Measurements from ENCODE around the gene DBF4B. TPM values are rescaled to one million over a fixed set of nuclear protein-coding genes. Genes with fewer than 3 reads are reported as not detected.
"Not testable (repeated sequence)": the region's sequence is repeated elsewhere in the genome, so short reads cannot be mapped to it uniquely, and the experiment has no call there.

The DBF4B gene
- total and polyA plus RNA-seq, 2 donors (not counting 1 experiment from before 2014, with no cell fraction given), result 2.2 to 3.3 TPM

GRCh38 chr17:44752953-44753861, 44.7 kb downstream of the DBF4B start:
- Histone ChIP-seq H4K20me1 (ENCODE audit: control insufficient read depth, extremely low read depth, insufficient read depth, low read length) (no peaks in the 10 kb centered on the region), H3K4me1 (ENCODE audit: control insufficient read depth, extremely low read depth, insufficient read depth, low read length) (no peaks in the 10 kb centered on the region), H3K9ac (ENCODE audit: insufficient read depth, low read length) (no peak overlapping the region), H3K36me3 (ENCODE audit: control insufficient read depth, insufficient read depth, low read length) (peaks cover 7% of the 10 kb centered on the region), H2AFZ (ENCODE audit: low read length) (no peak overlapping the region), H3K9me3 (ENCODE audit: control insufficient read depth, insufficient read depth, low read depth, low read length) (no peaks in the 10 kb centered on the region), H3K27me3 (ENCODE audit: control insufficient read depth, insufficient read depth, low read length) (peaks cover 3% of the 10 kb centered on the region), H3K4me2 (ENCODE audit: extremely low read depth, insufficient read depth, low read length) (no peak overlapping the region), H3K27ac (ENCODE audit: insufficient read depth, low read length) (no peak overlapping the region), H3K4me3 (replicated peaks in 1 of 4; ENCODE audit: control extremely low read depth in 1 of 4, insufficient read depth in 1 of 4, low read depth in 3 of 4, low read length in 4 of 4) (no peak overlapping the region), H3K79me2 (ENCODE audit: control insufficient read depth, insufficient read depth, low read length) (no peaks in the 10 kb centered on the region)
- DNase-seq (ENCODE audit: low read depth in 2 of 2), result no peak
- no peak for TF ChIP-seq EZH2 (IDR thresholded peaks at IDR 0.05; ENCODE audit: low read length, missing control alignments)
- TF ChIP-seq, protein P1, sequence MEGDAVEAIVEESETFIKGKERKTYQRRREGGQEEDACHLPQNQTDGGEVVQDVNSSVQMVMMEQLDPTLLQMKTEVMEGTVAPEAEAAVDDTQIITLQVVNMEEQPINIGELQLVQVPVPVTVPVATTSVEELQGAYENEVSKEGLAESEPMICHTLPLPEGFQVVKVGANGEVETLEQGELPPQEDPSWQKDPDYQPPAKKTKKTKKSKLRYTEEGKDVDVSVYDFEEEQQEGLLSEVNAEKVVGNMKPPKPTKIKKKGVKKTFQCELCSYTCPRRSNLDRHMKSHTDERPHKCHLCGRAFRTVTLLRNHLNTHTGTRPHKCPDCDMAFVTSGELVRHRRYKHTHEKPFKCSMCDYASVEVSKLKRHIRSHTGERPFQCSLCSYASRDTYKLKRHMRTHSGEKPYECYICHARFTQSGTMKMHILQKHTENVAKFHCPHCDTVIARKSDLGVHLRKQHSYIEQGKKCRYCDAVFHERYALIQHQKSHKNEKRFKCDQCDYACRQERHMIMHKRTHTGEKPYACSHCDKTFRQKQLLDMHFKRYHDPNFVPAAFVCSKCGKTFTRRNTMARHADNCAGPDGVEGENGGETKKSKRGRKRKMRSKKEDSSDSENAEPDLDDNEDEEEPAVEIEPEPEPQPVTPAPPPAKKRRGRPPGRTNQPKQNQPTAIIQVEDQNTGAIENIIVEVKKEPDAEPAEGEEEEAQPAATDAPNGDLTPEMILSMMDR (conservative IDR thresholded peaks at IDR 0.05 in 1 of 2, IDR thresholded peaks at IDR 0.05 in 1 of 2; ENCODE audit: low read depth in 1 of 2, low read length in 2 of 2), result no peak

GRCh38 chr17:44754276-44754675, 45.8 kb downstream of the DBF4B start:
- Histone ChIP-seq H3K4me1 (ENCODE audit: control insufficient read depth, extremely low read depth, insufficient read depth, low read length) (peaks cover 1% of the 10 kb centered on the region), H3K27ac (ENCODE audit: insufficient read depth, low read length) (no peak overlapping the region), H3K4me2 (ENCODE audit: extremely low read depth, insufficient read depth, low read length) (no peak overlapping the region), H3K4me3 (replicated peaks in 1 of 4; ENCODE audit: control extremely low read depth in 1 of 4, insufficient read depth in 1 of 4, low read depth in 3 of 4, low read length in 4 of 4) (no peak overlapping the region), H3K27me3 (ENCODE audit: control insufficient read depth, insufficient read depth, low read length) (peaks cover 5% of the 10 kb centered on the region), H3K79me2 (ENCODE audit: control insufficient read depth, insufficient read depth, low read length) (no peaks in the 10 kb centered on the region), H3K9ac (ENCODE audit: insufficient read depth, low read length) (no peak overlapping the region), H3K9me3 (ENCODE audit: control insufficient read depth, insufficient read depth, low read depth, low read length) (no peaks in the 10 kb centered on the region), H2AFZ (ENCODE audit: low read length) (no peak overlapping the region), H3K36me3 (ENCODE audit: control insufficient read depth, insufficient read depth, low read length) (peaks cover 7% of the 10 kb centered on the region), H4K20me1 (ENCODE audit: control insufficient read depth, extremely low read depth, insufficient read depth, low read length) (no peaks in the 10 kb centered on the region)
- TF ChIP-seq, protein P1 (conservative IDR thresholded peaks at IDR 0.05 in 1 of 2, IDR thresholded peaks at IDR 0.05 in 1 of 2; ENCODE audit: low read depth in 1 of 2, low read length in 2 of 2), result no peak
- DNase-seq (ENCODE audit: low read depth in 2 of 2), result no peak

DNA sequence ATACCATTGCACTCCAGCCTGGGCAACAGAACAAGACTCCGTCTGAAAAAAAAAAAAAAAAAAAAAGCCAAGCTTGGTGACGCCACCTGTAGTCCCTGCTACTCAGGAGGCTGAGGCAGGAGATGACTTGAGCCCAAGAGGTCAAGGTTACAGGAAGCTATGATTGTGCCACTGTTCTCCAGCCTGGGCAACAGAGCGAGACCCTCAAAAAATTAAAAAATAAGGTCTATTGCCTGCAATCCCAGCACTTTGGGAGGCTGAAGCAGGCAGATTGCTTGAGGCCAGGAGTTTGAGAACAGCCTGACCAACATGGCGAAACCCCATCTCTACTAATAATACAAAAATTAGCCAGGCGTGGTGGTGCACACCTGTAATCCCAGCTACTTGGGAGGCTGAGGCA, 46.7 kb downstream of the DBF4B start:
- not testable (repeated sequence) for H3K27ac ChIP-seq (ENCODE audit: insufficient read depth, low read length); DNase-seq (ENCODE audit: low read depth in 2 of 2); H3K4me1 ChIP-seq (ENCODE audit: control insufficient read depth, extremely low read depth, insufficient read depth, low read length); H3K9ac ChIP-seq (ENCODE audit: insufficient read depth, low read length); H2AFZ ChIP-seq (ENCODE audit: low read length); H3K36me3 ChIP-seq (ENCODE audit: control insufficient read depth, insufficient read depth, low read length); H4K20me1 ChIP-seq (ENCODE audit: control insufficient read depth, extremely low read depth, insufficient read depth, low read length); H3K4me3 ChIP-seq (replicated peaks in 1 of 4; ENCODE audit: control extremely low read depth in 1 of 4, insufficient read depth in 1 of 4, low read depth in 3 of 4, low read length in 4 of 4); H3K9me3 ChIP-seq (ENCODE audit: control insufficient read depth, insufficient read depth, low read depth, low read length); H3K4me2 ChIP-seq (ENCODE audit: extremely low read depth, insufficient read depth, low read length); H3K79me2 ChIP-seq (ENCODE audit: control insufficient read depth, insufficient read depth, low read length)
- H3K27me3 ChIP-seq (ENCODE audit: control insufficient read depth, insufficient read depth, low read length), result peaks cover 14% of the 10 kb centered on the region

Measured in fibroblast of lung (primary cell).